ENCODE measurements around the gene ASIC1. TPM values are rescaled to one million over a fixed set of nuclear protein-coding genes. Genes with fewer than 3 reads are reported as not detected.

The ASIC1 gene
- total RNA-seq, 2 experiments from 2014 or later, result 0.59 TPM; not detected in 1

DNA sequence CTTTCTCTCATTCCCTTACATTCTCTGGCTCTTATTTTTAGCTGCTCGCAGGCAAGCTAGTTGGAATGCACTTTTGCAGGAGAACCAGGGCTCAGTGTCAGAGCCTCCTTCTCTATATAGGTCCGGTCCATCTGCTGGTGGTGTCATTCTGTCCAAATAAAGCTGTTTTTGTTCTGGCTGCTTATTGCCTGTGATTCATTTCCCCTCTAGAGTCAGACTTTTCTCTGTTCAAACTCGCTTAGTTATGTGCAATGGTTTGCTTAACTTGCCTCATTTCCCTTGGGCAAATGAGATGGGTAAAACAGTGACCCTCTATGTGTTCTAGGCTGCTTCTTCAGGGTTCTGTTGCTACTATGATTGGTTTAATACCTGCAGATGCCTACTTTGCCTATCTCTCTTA lies 30.6 kb downstream of the ASIC1 start:
- Histone ChIP-seq H3K79me2 (ENCODE audit: insufficient read depth, low read depth, low read length) (peaks cover 16% of the 10 kb centered on the region; the same call in 1 of the 2 replicates), H3K4me2 (ENCODE audit: low read length) (peak overlapping the region; percentile 16), H3K36me3 (ENCODE audit: insufficient read depth, low read length) (peaks cover 63% of the 10 kb centered on the region), H3K9me3 (ENCODE audit: low read length) (no peaks in the 10 kb centered on the region), H4K20me1 (ENCODE audit: insufficient read depth, low read length) (0 out of 2 replicates have a peak, but pooled peaks cover 3% of the 10 kb centered on the region), H3K4me1 (ENCODE audit: insufficient read depth, low read length, poor library complexity, severe bottlenecking) (peaks cover 38% of the 10 kb centered on the region), H2AFZ (ENCODE audit: low read length) (no peak overlapping the region), H3K4me3 (ENCODE audit: low read depth, low read length, poor library complexity, severe bottlenecking) (no peak overlapping the region), H3K9me2 (ENCODE audit: insufficient read depth, low read length) (no peaks in the 10 kb centered on the region), H3K27ac (ENCODE audit: low read depth, low read length, poor library complexity, severe bottlenecking) (peak overlapping the region; percentile 17)
- ChIA-PET POLR2A (interaction anchor here (0.5 to 2.4 kb wide), 4 partner anchors 13 to 60 kb away, joined by 3 to 14 read pairs (median 6); partner anchors contain the start of gene COX14), CTCF (ENCODE audit: unreplicated experiment) (interaction anchor here (1.5 kb wide), 1 partner anchor 23 kb away, joined by 10 read pairs; no protein-coding TSS in a partner anchor)
- no peak for TF ChIP-seq EZH2phosphoT487 (IDR thresholded peaks at IDR 0.05; ENCODE audit: borderline replicate concordance, low read depth, low read length)
- TF ChIP-seq, protein P1, sequence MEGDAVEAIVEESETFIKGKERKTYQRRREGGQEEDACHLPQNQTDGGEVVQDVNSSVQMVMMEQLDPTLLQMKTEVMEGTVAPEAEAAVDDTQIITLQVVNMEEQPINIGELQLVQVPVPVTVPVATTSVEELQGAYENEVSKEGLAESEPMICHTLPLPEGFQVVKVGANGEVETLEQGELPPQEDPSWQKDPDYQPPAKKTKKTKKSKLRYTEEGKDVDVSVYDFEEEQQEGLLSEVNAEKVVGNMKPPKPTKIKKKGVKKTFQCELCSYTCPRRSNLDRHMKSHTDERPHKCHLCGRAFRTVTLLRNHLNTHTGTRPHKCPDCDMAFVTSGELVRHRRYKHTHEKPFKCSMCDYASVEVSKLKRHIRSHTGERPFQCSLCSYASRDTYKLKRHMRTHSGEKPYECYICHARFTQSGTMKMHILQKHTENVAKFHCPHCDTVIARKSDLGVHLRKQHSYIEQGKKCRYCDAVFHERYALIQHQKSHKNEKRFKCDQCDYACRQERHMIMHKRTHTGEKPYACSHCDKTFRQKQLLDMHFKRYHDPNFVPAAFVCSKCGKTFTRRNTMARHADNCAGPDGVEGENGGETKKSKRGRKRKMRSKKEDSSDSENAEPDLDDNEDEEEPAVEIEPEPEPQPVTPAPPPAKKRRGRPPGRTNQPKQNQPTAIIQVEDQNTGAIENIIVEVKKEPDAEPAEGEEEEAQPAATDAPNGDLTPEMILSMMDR (conservative IDR thresholded peaks at IDR 0.05; ENCODE audit: low read length), result no peak
- intact Hi-C loops (cut with micrococcal nuclease; ENCODE audit: unreplicated experiment), result loop anchor here (2.0 kb wide), 1 partner anchor 87 kb away; no protein-coding TSS in a partner anchor
- DNase-seq (ENCODE audit: low spot score), result no peak
- BruUV-seq (replicated peaks), result no TSS peak

DNA sequence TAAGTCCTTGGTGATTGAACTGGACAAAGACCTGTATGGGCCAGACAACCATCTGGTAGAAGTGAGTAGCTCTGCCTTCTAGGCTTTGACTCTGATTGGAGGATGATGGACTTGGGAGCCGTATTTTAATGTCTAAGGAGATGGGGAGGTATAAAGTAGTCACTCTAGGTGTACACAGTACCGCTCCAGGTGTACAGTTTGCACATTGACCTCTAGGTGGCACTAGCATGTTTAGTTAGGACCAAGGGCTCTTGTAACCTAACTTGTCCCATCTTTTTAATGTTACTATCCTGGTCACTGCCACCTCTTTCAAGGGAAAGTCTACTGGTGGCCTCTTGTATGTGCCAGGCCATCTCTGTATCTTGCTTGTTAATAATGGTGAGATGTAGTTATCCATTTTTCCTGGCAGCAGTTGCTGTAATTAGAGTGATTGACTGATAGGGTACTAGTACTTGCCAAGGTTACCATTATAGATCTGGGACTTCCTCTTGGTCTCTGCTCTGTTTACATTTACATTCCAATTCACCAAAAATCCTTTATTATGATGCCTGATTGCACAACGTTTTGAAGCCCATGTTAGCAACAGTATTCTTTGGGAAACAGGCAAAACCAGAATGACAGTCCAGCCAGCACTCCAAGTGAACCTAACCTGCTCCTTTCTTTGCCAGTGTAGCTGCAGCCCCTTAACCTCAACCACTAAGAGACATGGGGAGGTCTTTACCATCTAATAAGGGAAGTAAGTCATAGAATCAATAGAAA lies 31.4 kb downstream of the ASIC1 start:
- TF ChIP-seq EZH2phosphoT487 (IDR thresholded peaks at IDR 0.05; ENCODE audit: borderline replicate concordance, low read depth, low read length), result no peak
- TF ChIP-seq, protein P1 (conservative IDR thresholded peaks at IDR 0.05; ENCODE audit: low read length), result peak; percentile 99
- peak; percentile 82 for DNase-seq (ENCODE audit: low spot score)
- H3K9me2 ChIP-seq (ENCODE audit: insufficient read depth, low read length), result no peaks in the 10 kb centered on the region
- ChIA-PET CTCF (ENCODE audit: unreplicated experiment) (interaction anchor here (1.1 to 1.5 kb wide), 2 partner anchors 21 to 22 kb away, joined by 6 to 10 read pairs; no protein-coding TSS in a partner anchor), POLR2A (interaction anchor here (0.5 to 2.4 kb wide), 3 partner anchors 12 to 59 kb away, joined by 3 to 14 read pairs (median 8); partner anchors contain the start of gene COX14)
- no peaks in the 10 kb centered on the region for H3K9me3 ChIP-seq (ENCODE audit: low read length)
- H3K36me3 ChIP-seq (ENCODE audit: insufficient read depth, low read length), result peaks cover 70% of the 10 kb centered on the region
- peak overlapping the region; percentile 17 for H3K27ac ChIP-seq (ENCODE audit: low read depth, low read length, poor library complexity, severe bottlenecking)
- intact Hi-C loops (cut with micrococcal nuclease; ENCODE audit: unreplicated experiment), result loop anchor here (2.0 kb wide), 1 partner anchor 86 kb away; no protein-coding TSS in a partner anchor
- H4K20me1 ChIP-seq (ENCODE audit: insufficient read depth, low read length), result 0 out of 2 replicates have a peak, but pooled peaks cover 3% of the 10 kb centered on the region
- peak overlapping the region; percentile 16 for H3K4me2 ChIP-seq (ENCODE audit: low read length)
- no TSS peak for BruUV-seq (replicated peaks)
- H3K79me2 ChIP-seq (ENCODE audit: insufficient read depth, low read depth, low read length), result peaks cover 16% of the 10 kb centered on the region; the same call in 1 of the 2 replicates
- H3K4me1 ChIP-seq (ENCODE audit: insufficient read depth, low read length, poor library complexity, severe bottlenecking), result peaks cover 33% of the 10 kb centered on the region
- no peak overlapping the region for H3K4me3 ChIP-seq (ENCODE audit: low read depth, low read length, poor library complexity, severe bottlenecking)
- no peak overlapping the region for H2AFZ ChIP-seq (ENCODE audit: low read length)

Measured in OCI-LY7 (cell line).